Measurements from ENCODE around the gene HIRA. TPM values are rescaled to one million over a fixed set of nuclear protein-coding genes. Genes with fewer than 3 reads are reported as not detected.
"Not testable (repeated sequence)": the region's sequence is repeated elsewhere in the genome, so short reads cannot be mapped to it uniquely, and the experiment has no call there.

The HIRA gene
- polyA plus RNA-seq, 6 donors from 2014 or later: 4.9 to 13.3 (median 10.4) TPM

DNA sequence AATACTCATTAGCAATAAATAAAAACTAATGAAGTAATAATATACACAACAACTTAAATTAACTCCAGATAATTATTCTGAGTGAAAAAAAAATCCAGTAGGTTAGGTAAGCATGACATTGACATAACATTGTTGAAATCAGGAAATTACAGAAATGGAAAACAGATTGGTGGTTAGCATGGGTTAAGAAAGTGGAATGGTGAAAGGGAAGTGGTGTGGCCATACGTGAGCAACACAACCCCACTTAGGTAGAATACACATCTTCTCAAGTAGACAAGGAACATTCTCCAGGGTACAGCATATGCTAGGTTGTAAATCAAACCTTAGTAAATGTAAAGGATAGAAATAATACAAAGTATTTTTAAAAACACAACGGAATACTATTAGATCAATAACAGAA lies 109.8 kb downstream of the HIRA start:
- peaks cover 0 to 59% (median 38%) of the 10 kb centered on the region in 7 donors for H3K9me3 Mint-ChIP-seq
- ATAC-seq (ENCODE audit: low read depth in 2 of 2) (no peak), DNase-seq (no peak)
- H3K27ac Mint-ChIP-seq: no peak overlapping the region
- no peak overlapping the region for H3K4me3 Mint-ChIP-seq
- peaks cover 12 to 22% of the 10 kb centered on the region in 2 donors for H3K36me3 Mint-ChIP-seq
- H3K27me3 Mint-ChIP-seq: no peaks in the 10 kb centered on the region
- H3K4me1 Mint-ChIP-seq: no peaks in the 10 kb centered on the region

DNA sequence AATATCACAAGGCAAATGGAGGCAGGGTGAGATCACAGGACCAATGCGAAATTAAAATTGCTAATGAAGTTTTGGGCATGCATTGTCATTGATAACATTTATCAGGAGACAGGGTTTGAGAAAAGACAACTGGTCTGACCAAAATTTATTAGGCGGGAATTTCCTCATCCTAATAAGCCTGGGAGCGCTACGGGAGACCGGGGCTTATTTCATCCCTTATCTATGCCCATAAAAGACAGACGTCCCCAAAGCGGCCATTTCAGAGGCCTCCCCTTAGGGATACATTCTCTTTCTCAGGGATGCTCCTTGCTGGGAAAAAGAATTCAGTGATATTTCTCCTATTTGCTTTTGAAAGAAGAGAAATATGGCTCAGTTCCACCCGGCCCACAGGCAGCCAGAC lies 111.4 kb downstream of the HIRA start:
- not testable (repeated sequence) for H3K4me1 Mint-ChIP-seq; DNase-seq; H3K27ac Mint-ChIP-seq; ATAC-seq (ENCODE audit: low read depth in 2 of 2); H3K4me3 Mint-ChIP-seq; H3K27me3 Mint-ChIP-seq
- peaks cover 7 to 22% of the 10 kb centered on the region in 2 donors for H3K36me3 Mint-ChIP-seq
- H3K9me3 Mint-ChIP-seq: peaks cover 0 to 65% (median 45%) of the 10 kb centered on the region in 7 donors

- Mint-ChIP-seq H3K4me1 (no peaks in the 10 kb centered on the region), H3K36me3 (peaks cover 11 to 23% of the 10 kb centered on the region in 2 donors), H3K9me3 (peaks cover 1 to 67% (median 50%) of the 10 kb centered on the region in 7 donors), H3K4me3 (no peak overlapping the region), H3K27me3 (no peaks in the 10 kb centered on the region), H3K27ac (no peak overlapping the region)
- no peak for DNase-seq
- no peak for ATAC-seq (ENCODE audit: low read depth in 2 of 2)
Measured at GRCh38 chr22:19319281-19319680, 112.3 kb downstream of the HIRA start.

DNA sequence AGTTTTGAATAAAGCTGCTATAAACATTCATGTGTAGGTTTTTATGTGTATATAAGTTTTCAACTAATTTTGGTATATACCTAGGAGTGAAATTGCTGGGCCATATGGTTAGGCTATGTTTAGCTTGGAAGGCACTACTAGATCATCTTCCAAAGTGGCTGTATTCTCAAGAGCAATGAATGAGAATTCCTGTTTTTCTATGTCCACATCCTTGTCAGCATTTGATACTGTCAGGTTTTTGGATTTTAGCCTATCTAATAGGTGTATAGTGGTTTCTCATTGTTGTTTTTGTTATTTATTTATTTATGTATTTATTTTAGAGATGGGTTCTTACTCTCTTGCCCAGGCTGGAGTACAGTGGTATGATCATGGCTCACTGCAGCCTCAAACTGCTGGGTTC lies 113.7 kb downstream of the HIRA start:
- Mint-ChIP-seq H3K4me1 (no peaks in the 10 kb centered on the region), H3K9me3 (peaks cover 4 to 71% (median 59%) of the 10 kb centered on the region in 7 donors), H3K27ac (no peak overlapping the region), H3K4me3 (no peak overlapping the region), H3K36me3 (peaks cover 15 to 27% of the 10 kb centered on the region in 2 donors), H3K27me3 (no peaks in the 10 kb centered on the region)
- no peak for DNase-seq
- ATAC-seq (ENCODE audit: low read depth in 2 of 2): no peak

- no peak overlapping the region for H3K4me3 Mint-ChIP-seq
- DNase-seq (no peak), ATAC-seq (ENCODE audit: low read depth in 2 of 2) (no peak)
- H3K4me1 Mint-ChIP-seq: no peaks in the 10 kb centered on the region
- H3K27ac Mint-ChIP-seq: peak overlapping the region in 2 of 6 donors; percentile 18 to 81
- no peaks in the 10 kb centered on the region for H3K36me3 Mint-ChIP-seq
- peaks cover 0 to 6% (median 4%) of the 10 kb centered on the region in 7 donors for H3K9me3 Mint-ChIP-seq
- peaks cover 0 to 5% (median 0%) of the 10 kb centered on the region in 3 donors for H3K27me3 Mint-ChIP-seq
Measured at GRCh38 chr22:19307872-19308271, 123.7 kb downstream of the HIRA start.

DNA sequence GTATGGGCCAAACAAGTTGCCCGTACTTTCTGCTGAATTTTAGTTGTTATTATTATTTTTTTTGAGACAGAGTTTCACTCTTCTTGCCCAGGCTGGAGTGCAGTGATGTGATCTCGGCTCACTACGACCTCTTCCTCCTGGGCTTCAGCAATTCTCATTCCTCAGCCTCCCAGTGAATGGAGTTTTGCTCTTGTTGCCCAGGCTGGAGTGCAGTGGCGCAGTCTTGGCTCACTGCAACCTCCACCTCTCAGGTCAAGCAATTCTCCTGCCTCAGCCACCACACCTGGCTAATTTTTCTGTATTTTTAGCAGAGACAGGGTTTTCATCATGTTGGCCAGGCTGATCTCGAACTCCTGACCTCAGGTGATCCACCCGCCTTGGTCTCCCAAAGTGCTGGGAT lies 125.0 kb downstream of the HIRA start:
- not testable (repeated sequence) for H3K4me1 Mint-ChIP-seq; H3K4me3 Mint-ChIP-seq; H3K9me3 Mint-ChIP-seq; DNase-seq; H3K36me3 Mint-ChIP-seq; ATAC-seq (ENCODE audit: low read depth in 2 of 2); H3K27me3 Mint-ChIP-seq; H3K27ac Mint-ChIP-seq

GRCh38 chr22:19304547-19304946 lies 127.0 kb downstream of the HIRA start:
- H3K4me3 Mint-ChIP-seq: no peak overlapping the region
- peaks cover 0 to 5% (median 0%) of the 10 kb centered on the region in 3 donors for H3K27me3 Mint-ChIP-seq
- no peaks in the 10 kb centered on the region for H3K36me3 Mint-ChIP-seq
- no peaks in the 10 kb centered on the region for H3K4me1 Mint-ChIP-seq
- H3K9me3 Mint-ChIP-seq: peaks cover 0 to 2% (median 0%) of the 10 kb centered on the region in 7 donors
- DNase-seq (no peak), ATAC-seq (ENCODE audit: low read depth in 2 of 2) (no peak)
- H3K27ac Mint-ChIP-seq: no peak overlapping the region

DNA sequence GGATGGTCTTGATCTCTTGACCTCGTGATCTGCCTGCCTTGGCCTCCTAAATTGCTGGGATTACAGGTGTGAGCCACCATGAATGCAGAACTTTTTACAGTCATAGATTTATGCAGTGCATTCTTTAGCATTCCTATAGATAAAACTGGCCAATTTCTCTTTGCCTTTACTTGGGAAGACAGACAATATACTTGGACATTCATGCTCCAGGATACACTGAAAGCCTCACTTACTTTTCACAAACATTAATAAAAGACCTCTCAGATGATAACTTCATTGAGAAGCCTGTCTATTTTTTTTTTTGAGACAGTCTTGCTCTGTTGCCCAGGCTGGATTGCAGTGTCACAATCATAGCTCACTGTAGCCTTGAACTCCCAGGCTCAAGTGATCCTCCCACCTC lies 127.7 kb downstream of the HIRA start:
- H3K36me3 Mint-ChIP-seq: no peaks in the 10 kb centered on the region

GRCh38 chr22:19295733-19296132 lies 135.8 kb downstream of the HIRA start:
- H3K4me3 Mint-ChIP-seq: no peak overlapping the region
- DNase-seq (no peak), ATAC-seq (ENCODE audit: low read depth in 2 of 2) (no peak)
- no peaks in the 10 kb centered on the region for H3K36me3 Mint-ChIP-seq
- peak overlapping the region in 1 of 6 donors; percentile 15 for H3K27ac Mint-ChIP-seq
- no peaks in the 10 kb centered on the region for H3K9me3 Mint-ChIP-seq
- H3K4me1 Mint-ChIP-seq: peaks cover 8 to 17% (median 13%) of the 10 kb centered on the region in 3 donors
- peaks cover 0 to 3% (median 3%) of the 10 kb centered on the region in 3 donors for H3K27me3 Mint-ChIP-seq

More for the DNA sequence above, 127.7 kb downstream of the HIRA start:
- peaks cover 0 to 2% (median 0%) of the 10 kb centered on the region in 7 donors for H3K9me3 Mint-ChIP-seq
- no peak overlapping the region for H3K4me3 Mint-ChIP-seq
- no peaks in the 10 kb centered on the region for H3K4me1 Mint-ChIP-seq
- peaks cover 0 to 5% (median 0%) of the 10 kb centered on the region in 3 donors for H3K27me3 Mint-ChIP-seq
- DNase-seq: no peak
- ATAC-seq (ENCODE audit: low read depth in 2 of 2): no peak
- H3K27ac Mint-ChIP-seq: no peak overlapping the region

- peaks cover 5 to 10% (median 6%) of the 10 kb centered on the region in 3 donors for H3K27me3 Mint-ChIP-seq
- peaks cover 11 to 21% (median 18%) of the 10 kb centered on the region in 3 donors for H3K4me1 Mint-ChIP-seq
- DNase-seq (no peak), ATAC-seq (ENCODE audit: low read depth in 2 of 2) (no peak)
- H3K4me3 Mint-ChIP-seq: peak overlapping the region; percentile 85 to 96 (median 94)
- no peaks in the 10 kb centered on the region for H3K9me3 Mint-ChIP-seq
- H3K36me3 Mint-ChIP-seq: no peaks in the 10 kb centered on the region
- peak overlapping the region in 5 of 6 donors; percentile 69 to 97 (median 89) for H3K27ac Mint-ChIP-seq
Measured at GRCh38 chr22:19292458-19293230, 138.9 kb downstream of the HIRA start.

DNA sequence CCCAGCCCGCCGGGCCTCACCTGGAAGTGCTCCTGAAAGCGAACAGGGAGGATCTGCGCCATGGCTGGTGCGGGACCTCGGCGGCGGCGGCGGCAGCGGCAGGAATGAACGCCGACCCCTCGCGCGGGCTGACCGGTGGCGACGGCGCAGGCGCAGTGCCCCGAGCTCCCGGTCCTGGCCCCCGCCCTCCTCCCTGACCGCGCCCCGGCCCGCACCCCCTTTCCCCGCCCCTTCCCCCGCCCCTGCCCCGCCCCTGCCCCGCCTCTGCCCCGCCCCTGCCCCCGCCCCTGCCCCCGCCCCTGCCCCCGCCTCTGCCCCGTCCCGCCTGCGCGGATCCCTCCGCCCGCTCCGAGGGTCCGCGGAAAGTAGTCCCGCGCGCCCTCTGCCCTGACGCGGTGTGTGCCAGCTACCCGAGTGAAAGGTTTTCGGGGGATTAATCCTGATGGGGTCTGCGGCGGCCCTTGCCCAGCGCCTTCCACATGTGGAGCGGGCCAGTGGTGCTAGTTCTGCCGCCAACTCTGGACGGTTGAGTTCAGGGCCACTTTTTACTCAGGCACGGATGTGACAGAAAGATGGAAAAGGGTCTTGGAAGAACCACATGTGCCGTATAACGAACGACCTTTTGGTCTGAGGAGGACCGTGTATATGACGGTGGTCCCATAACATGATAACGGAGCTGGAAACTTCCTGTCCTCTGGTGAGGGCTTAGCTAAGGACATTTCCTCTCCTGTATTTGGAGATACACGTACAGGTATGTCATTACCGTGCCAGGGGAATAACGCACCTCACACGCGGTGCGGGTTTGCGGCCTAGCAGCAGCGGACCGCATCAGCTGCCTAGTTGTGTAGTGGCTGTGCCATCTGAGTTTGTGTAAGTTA lies 139.7 kb downstream of the HIRA start, which contains the start of gene CLTCL1:
Gene CLTCL1, minus strand, starts transcription at position 140 of the 878 bp plus-strand sequence. Its CDS starts 78 bp downstream, at position 62.
- DNase-seq (peak; percentile 67), ATAC-seq (ENCODE audit: low read depth in 2 of 2) (peak; percentile 67 to 72)
- Mint-ChIP-seq H3K4me1 (peaks cover 11 to 21% (median 18%) of the 10 kb centered on the region in 3 donors), H3K36me3 (no peaks in the 10 kb centered on the region), H3K9me3 (no peaks in the 10 kb centered on the region), H3K27me3 (peaks cover 5 to 17% (median 6%) of the 10 kb centered on the region in 3 donors), H3K27ac (peak within 1 kb of the TSS; percentile 81 to 97 (median 90)), H3K4me3 (peak within 1 kb of the TSS; percentile 85 to 96 (median 94))

DNA sequence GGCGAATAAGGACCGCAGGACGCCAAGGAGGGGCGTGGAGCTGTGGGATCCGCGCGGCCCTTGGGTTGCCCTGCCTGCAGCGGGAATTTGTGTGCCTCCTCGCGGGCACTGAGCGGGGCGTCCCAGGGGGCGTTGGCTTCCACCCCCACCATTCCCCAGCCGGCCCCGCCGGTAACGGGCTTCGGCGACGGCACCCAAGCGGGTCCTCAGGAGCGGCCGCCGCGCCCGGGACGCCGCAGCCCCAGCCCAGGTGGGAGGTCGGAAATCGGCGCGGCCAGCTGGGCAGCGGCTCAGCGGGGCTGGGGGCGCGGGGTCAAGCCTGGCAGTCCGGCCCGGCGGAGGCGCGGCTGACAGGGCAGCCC lies 140.3 kb downstream of the HIRA start:
- Mint-ChIP-seq H3K9me3 (no peaks in the 10 kb centered on the region), H3K4me3 (peak overlapping the region; percentile 85 to 94 (median 90)), H3K27me3 (peaks cover 5 to 17% (median 6%) of the 10 kb centered on the region in 3 donors), H3K27ac (peak overlapping the region in 4 of 6 donors; percentile 25 to 94 (median 56)), H3K4me1 (peaks cover 11 to 21% (median 18%) of the 10 kb centered on the region in 3 donors), H3K36me3 (no peaks in the 10 kb centered on the region)
- DNase-seq: no peak
- peak; percentile 34 for ATAC-seq (ENCODE audit: low read depth in 2 of 2)
